ENCODE results near the gene TPD52L2. TPM values are rescaled to one million over a fixed set of nuclear protein-coding genes. Genes with fewer than 3 reads are reported as not detected.

The TPD52L2 gene
- total and polyA plus RNA-seq, 8 donors: 16.3 to 47.3 (median 23.7) TPM

- TF ChIP-seq CTCF (IDR thresholded peaks at IDR 0.05): no peak
- H3K4me1 ChIP-seq: peaks cover 20 to 31% (median 20%) of the 10 kb centered on the region in 3 donors
- FAIRE-seq (no peak), ATAC-seq (no peak), DNase-seq (peak in 1 of 6 donors; percentile 8)
- no peaks in the 10 kb centered on the region for H3K36me3 ChIP-seq
- WGBS, 2 donors: 56 to 62% methylated on average over 3 of the region's 3 CpGs
- no peaks in the 10 kb centered on the region for H3K9me3 ChIP-seq
- no peak overlapping the region for H3K4me3 ChIP-seq
- H3K27me3 ChIP-seq: no peaks in the 10 kb centered on the region
- H3K27ac ChIP-seq: no peak overlapping the region
- intact Hi-C loops (cut with DNase I): no loop called here
Measured at GRCh38 chr20:63900413-63900812, 35.3 kb downstream of the TPD52L2 start.

- H3K4me3 ChIP-seq: no peak overlapping the region
Measured at GRCh38 chr20:63903796-63904561, 38.9 kb downstream of the TPD52L2 start.

GRCh38 chr20:63908008-63908682, 43.1 kb downstream of the TPD52L2 start:
- no peak for FAIRE-seq
- Histone ChIP-seq H3K27ac (no peak overlapping the region), H3K4me1 (peaks cover 5 to 37% (median 15%) of the 10 kb centered on the region in 3 donors), H3K36me3 (no peaks in the 10 kb centered on the region), H3K27me3 (no peaks in the 10 kb centered on the region), H3K9me3 (no peaks in the 10 kb centered on the region), H3K4me3 (no peak overlapping the region)
- no peak for TF ChIP-seq CTCF (IDR thresholded peaks at IDR 0.05)
- peak in 1 of 6 donors; percentile 36 for DNase-seq
- intact Hi-C loops (cut with DNase I): no loop called here
- 44 to 48% methylated on average over 16 of the region's 16 CpGs for WGBS, 2 donors
- ATAC-seq: peak; percentile 9 to 46 (median 27)

More at GRCh38 chr20:63903796-63904561, 38.9 kb downstream of the TPD52L2 start:
- intact Hi-C loops (cut with DNase I): no loop called here
- Histone ChIP-seq H3K4me1 (peaks cover 0 to 28% (median 15%) of the 10 kb centered on the region in 3 donors), H3K27me3 (no peaks in the 10 kb centered on the region), H3K27ac (no peak overlapping the region), H3K9me3 (no peaks in the 10 kb centered on the region), H3K36me3 (no peaks in the 10 kb centered on the region)
- WGBS, 2 donors: 78 to 87% methylated on average over 11 of the region's 11 CpGs
- FAIRE-seq (no peak), DNase-seq (peak in 1 of 6 donors; percentile 5), ATAC-seq (no peak)
- TF ChIP-seq CTCF (IDR thresholded peaks at IDR 0.05): no peak

GRCh38 chr20:63911176-63911575, 46.1 kb downstream of the TPD52L2 start:
- no peaks in the 10 kb centered on the region for H3K27me3 ChIP-seq
- WGBS, 2 donors: 28 to 31% methylated on average over 12 of the region's 12 CpGs
- peak; percentile 84 to 87 (median 86) for ATAC-seq
- peaks cover 13 to 47% (median 15%) of the 10 kb centered on the region in 3 donors for H3K4me1 ChIP-seq
- FAIRE-seq: no peak
- no peaks in the 10 kb centered on the region for H3K36me3 ChIP-seq
- H3K27ac ChIP-seq: peak overlapping the region in 3 of 4 donors; percentile 30 to 47 (median 45)
- H3K4me3 ChIP-seq: no peak overlapping the region
- DNase-seq: peak; percentile 73 to 89 (median 86)
- intact Hi-C loops (cut with DNase I): no loop called here
- H3K9me3 ChIP-seq: no peaks in the 10 kb centered on the region
- TF ChIP-seq CTCF (IDR thresholded peaks at IDR 0.05): no peak

All from pancreas (tissue), 10 donors.